OCI-LY3 (cell line): ENCODE results near the gene PRRG2.

Experiments
- H2AFZ ChIP-seq: fragments of 200-600, 300-600 bp; shearing (Covaris generic); 2 replicates; pipeline ENCODE4 v1.6.0; 2014; ENCODE audit warnings: antibody characterized with exemption, low read depth, low read length
- H3K27ac ChIP-seq: fragments of 200-600, 300-600 bp; sonication (generic); 2 replicates; pipeline ENCODE4 v1.5.1; 2014; ENCODE audit warnings: mild to moderate bottlenecking, low read length, moderate library complexity, mixed read lengths
- H3K27me3 ChIP-seq: fragments of 200-600, 300-600 bp; sonication (generic); 2 replicates; pipeline ENCODE4 v1.6.1; 2014; ENCODE audit warnings: low read depth, low read length, mixed read lengths
- H3K36me3 ChIP-seq: fragments of 200-600, 300-600 bp; sonication (generic); replicated peaks from 2 replicates; pipeline ENCODE3; 2014; ENCODE audit warnings: low read depth, low read length, mixed read lengths
- H3K4me1 ChIP-seq: fragments of 300-600, 200-600 bp; sonication (generic); 2 replicates; pipeline ENCODE4 v1.6.1; 2014; ENCODE audit warnings: low read length, mixed read lengths
- H3K4me2 ChIP-seq: fragments of 200-600, 300-600 bp; sonication (generic); 2 replicates; pipeline ENCODE4 v1.6.1; 2014; ENCODE audit warnings: low read length, mixed read lengths
- H3K4me3 ChIP-seq: fragments of 300-600, 200-600 bp; sonication (generic); 2 replicates; pipeline ENCODE4 v1.5.1; 2014; ENCODE audit warnings: antibody characterized with exemption, mild to moderate bottlenecking, low read length, moderate library complexity
- H3K79me2 ChIP-seq: fragments of 300-600, 200-600 bp; shearing (Covaris generic); 2 replicates; pipeline ENCODE4 v1.6.1; 2014; ENCODE audit warnings: mild to moderate bottlenecking, low read length, mixed read lengths
- H3K9ac ChIP-seq: fragments of 300-600, 200-600 bp; shearing (Covaris generic); 2 replicates; pipeline ENCODE4 v1.6.0; 2014; ENCODE audit warnings: mild to moderate bottlenecking, low read length, moderate library complexity
- H3K9me3 ChIP-seq: fragments of 200-600, 300-600 bp; shearing (Covaris generic); 2 replicates; pipeline ENCODE4 v1.6.1; 2014; ENCODE audit warnings: low read length, mixed read lengths; ENCODE audit not compliant: insufficient read depth
- H4K20me1 ChIP-seq: fragments of 200-600, 300-600 bp; sonication (generic); 2 replicates; pipeline ENCODE4 v1.6.1; 2016; ENCODE audit warnings: low read length, mixed read lengths; ENCODE audit not compliant: insufficient read depth
- CTCF ChIP-seq: fragments of 200-600, 300-600 bp; sonication (generic); IDR thresholded peaks from 2 replicates; pipeline ENCODE4 v1.5.1; 2014; ENCODE audit warnings: antibody characterized with exemption, low read length, low read depth
- EZH2phosphoT487 ChIP-seq: fragments of 200-600 bp; shearing (Covaris generic); IDR thresholded peaks from 2 replicates; pipeline ENCODE4 v1.6.1; 2018; ENCODE audit warnings: antibody characterized with exemption, mixed run types, low read depth

Gene PRRG2

DNA sequence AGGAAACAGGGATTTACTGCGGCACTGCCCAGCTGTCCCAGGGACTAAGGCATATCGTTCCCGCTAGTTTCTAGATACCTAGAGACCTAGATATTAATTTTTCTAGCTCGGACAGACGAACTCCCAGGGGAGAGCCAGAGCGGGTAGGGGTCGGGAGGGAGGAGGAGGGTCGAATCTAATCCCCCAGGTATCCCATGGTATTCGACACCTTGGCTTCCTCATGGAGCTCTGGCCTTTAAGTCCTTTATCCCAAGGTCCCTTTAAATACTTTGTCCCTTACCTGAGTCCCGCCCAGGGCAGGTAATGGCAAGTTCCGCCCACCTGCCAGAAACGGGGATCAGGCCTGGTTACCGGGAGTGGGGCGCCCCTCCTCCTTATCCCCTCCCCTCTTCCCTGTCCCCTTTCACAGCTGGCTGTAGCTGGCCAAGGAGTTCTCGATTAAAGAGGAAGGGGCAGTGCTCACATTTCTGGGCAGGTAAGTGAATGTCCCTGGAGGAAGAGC lies at the start of gene PRRG2:
Gene PRRG2, plus strand, starts transcription at position 310 of the 502 bp plus-strand sequence. CDS start 1,904 bp downstream, outside the sequence.
- peak within 1 kb of the TSS; percentile 30 for H3K27ac ChIP-seq

DNA sequence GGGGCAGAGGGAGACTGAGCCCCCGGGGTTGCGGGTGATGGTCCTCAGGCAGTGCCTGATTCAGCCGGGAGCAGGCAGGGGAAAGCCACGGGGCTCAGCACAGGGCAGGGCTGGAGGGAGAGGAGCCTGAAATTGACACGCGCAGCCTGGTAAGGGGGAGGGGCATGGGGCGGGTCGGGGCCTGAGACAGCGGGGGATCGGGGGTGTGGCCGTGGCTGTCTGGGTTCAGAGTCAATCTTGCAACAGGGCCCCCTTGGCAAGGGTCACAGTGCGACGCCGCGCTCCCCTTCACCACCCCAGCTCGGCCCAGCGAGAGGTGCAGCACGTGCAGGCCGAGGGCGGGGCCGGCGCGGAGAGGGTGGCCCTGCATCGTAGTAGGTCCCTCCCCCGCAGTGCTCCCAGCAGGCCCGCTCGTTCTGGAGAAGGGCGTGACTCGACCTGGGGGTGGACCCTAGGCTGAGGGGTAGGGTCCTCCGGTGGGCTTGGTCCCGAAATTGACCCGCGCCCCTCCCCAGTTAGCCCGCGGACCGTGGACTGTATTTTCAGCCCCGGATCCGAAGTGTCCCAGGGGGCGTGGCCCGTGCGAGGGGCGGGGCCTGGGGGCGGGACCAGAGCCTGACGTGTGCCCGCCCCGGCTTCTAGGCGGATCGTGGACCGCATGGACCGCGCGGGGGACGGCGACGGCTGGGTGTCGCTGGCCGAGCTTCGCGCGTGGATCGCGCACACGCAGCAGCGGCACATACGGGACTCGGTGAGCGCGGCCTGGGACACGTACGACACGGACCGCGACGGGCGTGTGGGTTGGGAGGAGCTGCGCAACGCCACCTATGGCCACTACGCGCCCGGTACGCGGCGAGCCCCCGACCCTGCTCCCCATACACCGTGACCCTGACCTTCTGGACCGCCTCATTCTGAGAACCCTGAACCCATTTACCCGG lies 47.3 kb upstream of the PRRG2 start:
- Histone ChIP-seq H3K4me2 (peak overlapping the region; percentile 89), H3K4me3 (peak overlapping the region; percentile 75), H3K4me1 (peaks cover 12% of the 10 kb centered on the region), H2AFZ (peak overlapping the region; percentile 48; the same call in 1 of the 2 replicates), H4K20me1 (no peaks in the 10 kb centered on the region), H3K9me3 (no peaks in the 10 kb centered on the region), H3K79me2 (no peaks in the 10 kb centered on the region), H3K36me3 (no peaks in the 10 kb centered on the region), H3K27ac (no peak overlapping the region), H3K27me3 (no peaks in the 10 kb centered on the region), H3K9ac (peak overlapping the region; percentile 24; the same call in 1 of the 2 replicates)
- no peak for TF ChIP-seq EZH2phosphoT487
- TF ChIP-seq CTCF, result peak; percentile 32

More for the DNA sequence above, at the start of gene PRRG2:
- H3K4me3 ChIP-seq, result peak within 1 kb of the TSS; percentile 88
- H3K27me3 ChIP-seq, result no peaks in the 10 kb centered on the region
- peaks cover 22% of the 10 kb centered on the region for H3K4me1 ChIP-seq
- no peaks in the 10 kb centered on the region for H4K20me1 ChIP-seq
- TF ChIP-seq EZH2phosphoT487 (no peak), CTCF (no peak)
- H3K79me2 ChIP-seq, result peaks cover 40% of the 10 kb centered on the region
- H3K9me3 ChIP-seq, result no peaks in the 10 kb centered on the region
- H3K36me3 ChIP-seq, result no peaks in the 10 kb centered on the region
- H3K9ac ChIP-seq, result peak within 1 kb of the TSS; percentile 81
- H2AFZ ChIP-seq, result peak within 1 kb of the TSS; percentile 89
- peak within 1 kb of the TSS; percentile 82 for H3K4me2 ChIP-seq

DNA sequence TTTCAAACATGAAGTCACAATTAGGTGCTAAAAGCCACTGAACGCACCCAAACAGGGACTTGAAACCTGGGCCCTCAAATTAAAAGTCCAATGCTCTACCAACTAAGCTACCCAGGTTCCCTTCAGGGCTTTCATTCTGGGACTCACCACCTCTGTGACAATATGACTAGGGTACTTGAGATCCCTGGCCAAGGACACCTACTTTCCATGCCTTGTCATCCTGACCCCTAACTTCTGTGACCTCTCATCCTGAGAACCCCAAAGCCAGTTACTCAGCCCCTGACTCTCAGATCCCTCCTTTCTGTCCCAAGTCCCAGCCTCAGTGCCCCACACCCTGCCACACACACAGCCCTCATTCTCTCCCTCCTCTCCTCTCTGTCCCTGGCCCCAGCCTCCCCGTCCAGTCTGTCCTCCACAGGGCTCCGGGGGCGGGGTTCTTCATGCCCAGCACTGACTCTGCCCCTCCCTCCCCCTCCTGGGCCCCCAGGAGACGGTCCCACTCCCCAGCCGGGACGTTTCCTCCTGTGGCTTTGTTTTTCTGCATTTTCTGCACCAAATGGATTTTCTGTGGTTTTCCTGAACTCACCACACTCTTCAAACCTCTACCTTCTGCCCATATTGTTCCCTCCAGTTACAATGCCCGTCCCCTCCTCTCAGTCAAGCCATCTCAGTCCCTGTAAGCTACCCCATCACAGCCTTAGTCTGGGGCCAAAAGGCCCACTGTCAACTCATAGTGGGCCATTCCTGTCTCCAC lies 46.3 kb upstream of the PRRG2 start:
- H3K4me1 ChIP-seq, result peaks cover 12% of the 10 kb centered on the region
- peak overlapping the region; percentile 75 for H3K4me3 ChIP-seq
- H3K27ac ChIP-seq, result no peak overlapping the region
- no peaks in the 10 kb centered on the region for H4K20me1 ChIP-seq
- peak overlapping the region; percentile 14; the same call in 1 of the 2 replicates for H3K9ac ChIP-seq
- TF ChIP-seq EZH2phosphoT487, result no peak
- no peak for TF ChIP-seq CTCF
- H2AFZ ChIP-seq, result no peak overlapping the region
- H3K4me2 ChIP-seq, result peak overlapping the region; percentile 89
- H3K36me3 ChIP-seq, result no peaks in the 10 kb centered on the region
- H3K79me2 ChIP-seq, result no peaks in the 10 kb centered on the region
- H3K9me3 ChIP-seq, result no peaks in the 10 kb centered on the region
- no peaks in the 10 kb centered on the region for H3K27me3 ChIP-seq
